Adrenal gland (tissue), 12 donors: ENCODE results near the gene CREB3L1. TPM values are rescaled to one million over a fixed set of nuclear protein-coding genes. Genes with fewer than 3 reads are reported as not detected.

Source experiments
- DNase-seq, 7 donors: peaks; one replicate each; pipeline ENCODE4 v3.0.0-alpha.2; 2019 to 2020
- H3K27ac ChIP-seq, 5 donors: fragments of 200-600 bp; sonication (generic) in 4 of 5; 1 replicate in 3 of 5; 2 replicates in 2 of 5; pipeline versions ENCODE4 v1.5.1 to v1.8.0; 2016 to 2020; ENCODE audit warnings: mild to moderate bottlenecking in 1 of 5
- H3K27me3 ChIP-seq: fragments of 200-600 bp; 2 replicates; pipeline ENCODE4 v1.8.0; 2021
- H3K36me3 ChIP-seq, 2 donors: fragments of 200-600 bp; replicated peaks in 1 of 2; 1 replicate in 1 of 2; 2 replicates in 1 of 2; pipeline versions ENCODE4 v1.5.1 to v1.8.0; 2018 to 2022
- H3K4me1 ChIP-seq, 2 donors: fragments of 200-600 bp; replicated peaks in 1 of 2; 1 replicate in 1 of 2; 2 replicates in 1 of 2; pipeline versions ENCODE4 v1.5.1 to v1.8.0; 2018 to 2021
- H3K4me3 ChIP-seq, 4 donors: fragments of 200-600 bp; sonication (generic) in 3 of 4; one replicate each; pipeline ENCODE4 v1.5.1; 2016 to 2018
- H3K9me3 ChIP-seq, 3 donors: fragments of 200-600 bp; sonication (generic) in 1 of 3; replicated peaks in 1 of 3; 1 replicate in 2 of 3; 2 replicates in 1 of 3; pipeline versions ENCODE4 v1.5.1 to v1.8.0; 2016 to 2021
- CTCF ChIP-seq, 6 experiments: fragments of 450-650 bp in 4 of 6; fragments of 200-600 bp in 2 of 6; sonication (generic) in 1 of 6; IDR thresholded peaks; 1 replicate in 5 of 6; 2 replicates in 1 of 6; pipeline versions ENCODE4 v1.5.1 to v1.8.0; 2016 to 2021; ENCODE audit warnings: antibody characterized with exemption in 6 of 6, mild to moderate bottlenecking in 2 of 6, moderate library complexity in 1 of 6
- POLR2A ChIP-seq, 2 donors: fragments of 450-650 bp; IDR thresholded peaks; one replicate each; pipeline ENCODE4 v1.6.1; 2017; ENCODE audit warnings: antibody characterized with exemption in 2 of 2, mild to moderate bottlenecking in 2 of 2, moderate library complexity in 1 of 2
- WGBS, 4 donors: extraction: QIAGEN DNeasy Blood & Tissue Kit in 2 of 4; methylation state at CpG; one replicate each; pipeline versions ENCODE4 v1.1.5 to v1.1.7; 2013 to 2017; 5-methylcytosine and 5-hydroxymethylcytosine counted together
- intact Hi-C, 2 donors: fragments of 100-400 bp; cut with DNase I; formaldehyde crosslinking; loops; one replicate each; pipeline versions ENCODE4 v1.14.1 to v1.15.0; 2022 to 2023
- polyA plus RNA-seq, 3 donors: library from polyadenylated mRNA; stranded (reverse); fragments of 200-250 nt in 2 of 3; fragments of 350-450 nt in 1 of 3; fragmentation: Illumina TruSeq in 1 of 3; extraction: RNeasy Lipid Tissue Mini Kit (QIAGEN cat#74804) in 1 of 3; gene quantifications; one replicate each; pipeline ENCODE4 v1.2.3, GENCODE V29; 2013 to 2014
- total RNA-seq, 9 donors: library from RNA; depleted of rRNA in 4 of 9; stranded (reverse); fragments of >200 nt in 4 of 9; fragments of 120-200 nt in 1 of 9; fragmentation: NEBNext Ultra II Directional in 1 of 9; extraction: Animal tissue kit (Norgen Biotek cat#: 25700) in 1 of 9; gene quantifications; one replicate each; pipeline versions ENCODE4 v1.1.0 to v1.2.4, GENCODE V29; 2013 to 2023
- donor health status: healthy with polysubstance abuse.
- donor health status: Bipolar disorder and iron deficiency.
- donor health status: DM: yes; HTN: yes; CAD: no.
- donor health status: DM: no; HTN: no; CAD: no.
- donor health status: DM: no; HTN: no; CAD: no.
- donor health status: DM: yes; HTN: yes; CAD: no.

The CREB3L1 gene
- total and polyA plus RNA-seq, 12 donors = 5.4 to 31.7 (median 26.2) TPM

DNA sequence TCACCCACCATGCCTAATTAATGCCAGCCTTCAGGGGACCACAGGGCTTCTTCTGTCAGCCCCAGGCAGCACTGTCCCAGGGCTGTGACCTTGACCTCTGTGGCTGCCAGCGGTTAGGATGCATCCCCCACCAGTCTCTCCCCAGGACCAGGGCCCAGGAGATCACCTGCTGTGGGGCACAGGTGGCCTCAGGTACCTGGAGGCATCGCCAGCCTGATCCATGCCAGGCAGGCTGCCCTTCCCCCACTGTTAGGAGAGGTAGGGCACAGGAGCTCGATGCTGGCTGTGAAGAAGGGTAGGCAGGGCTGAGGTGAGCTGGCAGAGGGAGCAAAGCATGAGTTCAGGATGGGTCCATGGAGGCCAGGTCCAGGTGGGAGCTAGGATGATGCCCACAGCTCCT lies 87.3 kb downstream of the CREB3L1 start:
- TF ChIP-seq CTCF (IDR thresholded peaks at IDR 0.05) (no peak), POLR2A (IDR thresholded peaks at IDR 0.05) (no peak)
- Histone ChIP-seq H3K36me3 (peaks cover 0 to 19% of the 10 kb centered on the region in 2 donors), H3K27me3 (no peaks in the 10 kb centered on the region), H3K4me3 (no peak overlapping the region), H3K4me1 (peaks cover 20 to 41% of the 10 kb centered on the region in 2 donors), H3K27ac (peak overlapping the region in 2 of 5 donors; percentile 2 to 90), H3K9me3 (no peaks in the 10 kb centered on the region)
- intact Hi-C loops = no loop called here
- WGBS, 4 donors = 65 to 87% (median 66%) methylated on average over 1 to 3 of the region's 3 CpGs
- DNase-seq = no peak

DNA sequence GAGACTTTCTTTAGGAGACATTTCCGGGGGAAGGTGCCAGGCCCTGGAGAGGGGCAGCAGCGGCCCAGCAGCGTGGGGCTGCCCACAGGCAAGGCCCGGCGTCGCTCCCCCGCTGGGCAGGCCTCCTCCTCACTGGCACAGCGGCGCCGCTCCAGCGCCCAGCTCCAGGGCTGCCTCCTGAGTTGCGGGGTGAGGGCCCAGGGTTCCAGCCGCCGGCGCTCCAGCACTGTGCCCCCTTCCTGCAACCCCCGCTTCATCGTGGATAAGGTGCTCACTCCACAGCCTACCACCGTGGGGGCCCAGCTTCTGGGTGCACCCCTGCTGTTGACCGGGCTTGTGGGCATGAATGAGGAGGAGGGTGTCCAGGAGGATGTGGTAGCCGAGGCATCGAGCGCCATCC lies 88.8 kb downstream of the CREB3L1 start:
- Histone ChIP-seq H3K36me3 (peaks cover 0 to 33% of the 10 kb centered on the region in 2 donors), H3K27ac (no peak overlapping the region), H3K4me3 (no peak overlapping the region), H3K9me3 (no peaks in the 10 kb centered on the region), H3K4me1 (peaks cover 20 to 33% of the 10 kb centered on the region in 2 donors), H3K27me3 (no peaks in the 10 kb centered on the region)
- DNase-seq = no peak
- 91 to 100% (median 95%) methylated on average over 5 to 22 of the region's 22 CpGs; no CpG with 5 or more reads in 1 of the 4 donors for WGBS, 4 donors
- TF ChIP-seq POLR2A (IDR thresholded peaks at IDR 0.05) (no peak), CTCF (IDR thresholded peaks at IDR 0.05) (no peak)
- intact Hi-C loops = no loop called here

DNA sequence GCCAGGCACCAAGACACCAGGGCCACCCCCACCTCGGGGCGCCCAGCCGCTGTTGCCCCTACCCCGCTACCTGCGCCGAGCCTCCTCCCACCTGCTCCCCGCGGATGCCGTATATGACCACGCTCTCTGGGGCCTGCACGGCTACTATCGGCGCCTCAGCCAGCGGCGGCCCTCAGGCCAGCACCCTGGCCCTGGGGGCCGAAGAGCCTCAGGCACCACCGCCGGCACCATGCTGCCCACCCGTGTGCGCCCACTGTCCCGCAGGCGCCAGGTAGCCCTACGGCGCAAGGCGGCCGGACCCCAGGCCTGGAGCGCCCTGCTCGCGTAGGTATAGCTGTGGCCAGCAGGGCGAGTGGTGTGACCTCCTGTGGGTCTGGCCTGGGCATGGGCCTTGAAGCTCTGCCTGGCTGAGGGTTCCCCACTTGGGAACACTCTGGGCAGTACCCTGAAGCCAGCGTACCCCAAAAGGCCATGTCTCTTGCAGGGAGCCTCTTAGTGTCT lies 89.2 kb downstream of the CREB3L1 start:
- peak overlapping the region in 1 of 5 donors; percentile 5 for H3K27ac ChIP-seq
- intact Hi-C loops = no loop called here
- peaks cover 16 to 28% of the 10 kb centered on the region in 2 donors for H3K4me1 ChIP-seq
- H3K9me3 ChIP-seq = no peaks in the 10 kb centered on the region
- DNase-seq = no peak
- no peak overlapping the region for H3K4me3 ChIP-seq
- peaks cover 0 to 37% of the 10 kb centered on the region in 2 donors for H3K36me3 ChIP-seq
- TF ChIP-seq CTCF (IDR thresholded peaks at IDR 0.05) (no peak), POLR2A (IDR thresholded peaks at IDR 0.05) (no peak)
- WGBS, 4 donors = 91 to 93% (median 93%) methylated on average over 25 to 31 of the region's 31 CpGs; no CpG with 5 or more reads in 1 of the 4 donors
- H3K27me3 ChIP-seq = no peaks in the 10 kb centered on the region

DNA sequence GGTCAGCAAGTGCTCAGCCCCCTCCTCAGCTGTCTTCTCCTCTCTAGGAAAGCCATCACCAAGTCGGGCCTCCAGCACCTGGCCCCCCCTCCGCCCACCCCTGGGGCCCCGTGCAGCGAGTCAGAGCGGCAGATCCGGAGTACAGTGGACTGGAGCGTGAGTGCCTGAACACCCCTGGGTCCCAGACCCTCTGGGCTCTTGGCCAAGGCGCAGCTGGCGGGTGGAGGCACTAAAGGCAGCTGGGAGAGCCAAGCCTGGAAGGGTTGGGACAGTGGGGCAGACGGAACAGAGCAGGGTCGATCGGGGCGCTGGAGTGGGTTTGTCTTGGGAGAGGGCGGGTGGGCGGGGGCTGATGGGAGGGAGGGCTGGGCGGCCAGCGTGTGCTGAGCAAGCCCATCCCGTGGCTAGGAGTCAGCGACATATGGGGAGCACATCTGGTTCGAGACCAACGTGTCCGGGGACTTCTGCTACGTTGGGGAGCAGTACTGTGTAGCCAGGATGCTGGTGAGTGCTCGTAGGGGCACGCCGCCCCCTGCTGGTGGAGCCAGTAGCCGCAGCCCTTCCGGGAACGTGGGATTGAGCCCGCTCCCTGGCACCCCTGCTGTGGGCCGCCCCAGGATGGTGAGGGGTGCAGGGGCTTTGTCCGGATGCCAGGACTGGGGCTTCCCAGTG lies 89.9 kb downstream of the CREB3L1 start:
- Histone ChIP-seq H3K27me3 (no peaks in the 10 kb centered on the region), H3K36me3 (peaks cover 0 to 41% of the 10 kb centered on the region in 2 donors), H3K4me3 (no peak overlapping the region), H3K4me1 (peaks cover 10 to 22% of the 10 kb centered on the region in 2 donors), H3K9me3 (no peaks in the 10 kb centered on the region), H3K27ac (peak overlapping the region in 2 of 5 donors; percentile 5 to 6)
- TF ChIP-seq CTCF (IDR thresholded peaks at IDR 0.05) (peak; percentile 80 to 92 (median 86)), POLR2A (IDR thresholded peaks at IDR 0.05) (no peak)
- 0 to 50% (median 28%) methylated on average over 6 to 32 of the region's 32 CpGs for WGBS, 4 donors
- DNase-seq = peak in 6 of 7 donors; percentile 60 to 88 (median 73)
- intact Hi-C loops = no loop called here
